ENCODE data around the gene MUSK.

The MUSK gene

GRCh38 chr9:110668570-110669167 is at the start of gene MUSK:
MUSK (plus strand) TSS chr9:110668791; CDS start chr9:110668905, 114 bp downstream.
- DNase-seq (ENCODE audit: low read depth in 2 of 2): no peak

GRCh38 chr9:110619831-110620230 is 48.8 kb upstream of the MUSK start:
- DNase-seq (ENCODE audit: low read depth in 2 of 2): no peak

DNA sequence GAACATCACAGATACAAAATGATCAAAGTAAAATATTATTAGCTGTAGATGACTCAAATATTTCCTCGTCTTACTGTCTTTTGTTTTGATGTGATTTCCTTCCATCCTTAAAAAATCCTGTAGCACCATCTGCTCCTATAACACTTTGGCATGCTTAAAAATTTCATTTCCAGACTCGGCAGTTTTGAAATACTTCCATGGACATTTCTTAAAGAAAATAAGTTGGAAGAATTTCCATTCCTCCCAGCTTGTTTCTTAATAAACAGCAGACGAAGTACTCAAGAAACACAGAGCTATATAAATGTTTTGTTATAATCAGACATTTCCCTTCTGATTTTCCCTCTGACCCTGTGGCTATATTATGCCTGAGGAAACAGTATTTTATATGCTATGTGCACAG is 47.9 kb upstream of the MUSK start:
- DNase-seq (ENCODE audit: low read depth in 2 of 2): no peak

DNA sequence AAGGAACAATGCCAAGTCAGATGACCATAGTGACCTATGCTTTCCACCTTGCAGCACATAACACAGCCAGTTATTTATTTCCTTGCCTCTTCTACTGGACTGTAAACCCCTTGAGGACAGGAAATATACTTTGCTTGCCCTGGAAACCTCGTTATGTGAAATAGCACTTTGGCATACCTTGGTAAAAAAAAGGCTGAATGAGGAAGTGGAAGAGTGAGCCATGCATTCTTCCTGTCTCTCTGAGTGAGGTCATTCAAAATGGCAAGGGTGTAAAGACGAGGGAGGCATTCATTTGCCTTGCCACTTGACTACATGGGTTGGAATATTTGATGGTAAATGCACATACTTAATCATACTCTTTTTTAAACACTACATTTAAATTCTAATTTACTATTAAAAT is 46.2 kb upstream of the MUSK start:
- no peak for DNase-seq (ENCODE audit: low read depth in 2 of 2)

DNA sequence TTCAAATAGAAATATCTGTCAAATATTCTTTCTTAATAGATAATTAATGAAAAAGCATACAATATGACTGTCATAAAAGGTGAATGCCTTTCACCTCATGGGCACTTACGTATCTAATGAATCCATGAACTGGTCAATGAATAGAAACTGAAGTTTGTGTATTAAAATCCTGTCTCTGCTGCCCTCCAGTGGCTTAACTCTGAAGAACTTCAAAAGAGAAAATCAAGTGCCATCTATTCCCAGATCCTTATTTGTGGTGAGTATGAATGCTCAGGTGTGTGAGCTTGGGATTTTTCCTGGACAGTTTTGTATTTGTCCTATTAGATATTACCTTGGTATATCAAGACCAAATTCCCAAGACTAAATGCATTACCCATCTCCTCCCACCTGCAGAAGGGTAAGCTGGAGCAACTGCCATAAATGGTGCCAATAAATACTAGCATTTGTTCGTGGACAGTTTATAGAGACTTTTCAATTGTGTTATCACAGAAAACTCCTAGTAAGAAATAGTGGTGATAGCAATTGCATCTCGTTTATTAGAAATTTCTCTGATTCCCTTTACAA is 45.0 kb upstream of the MUSK start:
- no peak for DNase-seq (ENCODE audit: low read depth in 2 of 2)

- no peak for DNase-seq (ENCODE audit: low read depth in 2 of 2)
Measured at GRCh38 chr9:110626101-110626829, 42.3 kb upstream of the MUSK start.

DNA sequence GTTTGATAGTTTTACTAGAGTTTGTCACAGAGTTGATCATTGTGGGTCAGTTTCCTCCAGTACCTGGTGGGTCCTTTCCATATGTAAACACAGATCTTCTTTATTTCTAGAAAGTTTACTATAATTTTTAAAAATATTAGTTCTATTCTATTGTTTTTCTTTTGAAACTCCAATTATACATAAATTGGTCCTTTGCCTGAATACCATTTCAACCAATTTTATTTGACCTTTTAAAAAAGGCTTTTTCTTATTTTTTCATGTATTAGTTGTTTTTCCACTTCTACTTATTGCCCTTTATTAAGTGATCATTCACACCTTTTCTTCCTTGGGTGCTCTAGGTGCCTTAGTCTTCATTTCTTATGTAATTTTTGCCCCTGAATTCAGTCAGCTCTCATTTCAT is 33.0 kb upstream of the MUSK start:
- DNase-seq (ENCODE audit: low read depth in 2 of 2): no peak

GRCh38 chr9:110638381-110638954 is 30.1 kb upstream of the MUSK start:
- no peak for DNase-seq (ENCODE audit: low read depth in 2 of 2)

DNA sequence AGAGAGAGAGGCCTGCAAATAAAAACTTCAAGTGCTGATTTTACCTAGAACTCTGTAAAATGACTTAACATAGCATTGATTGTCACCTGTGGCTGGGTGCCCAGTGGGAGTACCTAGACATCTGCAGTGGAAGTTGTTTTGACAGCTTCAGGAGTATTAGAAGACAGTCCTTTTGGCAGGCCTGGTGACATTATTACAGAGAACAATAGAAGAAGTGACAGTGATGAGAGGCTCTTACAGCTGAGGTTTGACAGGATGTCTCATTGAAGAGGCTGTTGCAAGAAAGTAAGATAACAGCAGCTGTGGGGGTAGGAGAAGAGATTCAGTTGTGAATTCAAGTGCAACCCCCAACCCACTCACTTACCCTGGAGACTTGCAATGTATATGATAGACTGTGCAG is 27.9 kb upstream of the MUSK start:
- DNase-seq (ENCODE audit: low read depth in 2 of 2): no peak

GRCh38 chr9:110641293-110641692 is 27.3 kb upstream of the MUSK start:
- DNase-seq (ENCODE audit: low read depth in 2 of 2): no peak

GRCh38 chr9:110648696-110649095 is 19.9 kb upstream of the MUSK start:
- no peak for DNase-seq (ENCODE audit: low read depth in 2 of 2)

GRCh38 chr9:110650261-110650660 is 18.3 kb upstream of the MUSK start:
- DNase-seq (ENCODE audit: low read depth in 2 of 2): no peak

DNA sequence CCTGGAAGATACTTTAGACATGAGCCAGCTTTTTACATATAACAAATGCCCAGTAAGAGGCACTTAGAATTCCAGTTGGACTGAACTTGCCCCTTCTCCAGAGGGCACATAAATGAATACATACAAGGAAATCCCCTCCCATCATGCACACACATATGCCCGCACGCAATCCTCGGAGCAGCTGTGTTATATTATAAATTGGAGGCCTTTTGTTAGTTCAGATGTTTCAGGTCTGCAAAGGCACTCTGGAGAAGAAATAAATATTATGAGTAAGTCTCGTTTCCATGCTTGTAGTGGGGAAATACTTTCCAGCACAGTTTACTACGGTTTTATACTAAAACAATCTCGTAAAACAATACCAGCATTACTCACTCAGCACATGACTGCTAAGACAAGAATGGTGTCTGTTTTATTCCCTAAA is 17.6 kb upstream of the MUSK start:
- DNase-seq (ENCODE audit: low read depth in 2 of 2): no peak

DNA sequence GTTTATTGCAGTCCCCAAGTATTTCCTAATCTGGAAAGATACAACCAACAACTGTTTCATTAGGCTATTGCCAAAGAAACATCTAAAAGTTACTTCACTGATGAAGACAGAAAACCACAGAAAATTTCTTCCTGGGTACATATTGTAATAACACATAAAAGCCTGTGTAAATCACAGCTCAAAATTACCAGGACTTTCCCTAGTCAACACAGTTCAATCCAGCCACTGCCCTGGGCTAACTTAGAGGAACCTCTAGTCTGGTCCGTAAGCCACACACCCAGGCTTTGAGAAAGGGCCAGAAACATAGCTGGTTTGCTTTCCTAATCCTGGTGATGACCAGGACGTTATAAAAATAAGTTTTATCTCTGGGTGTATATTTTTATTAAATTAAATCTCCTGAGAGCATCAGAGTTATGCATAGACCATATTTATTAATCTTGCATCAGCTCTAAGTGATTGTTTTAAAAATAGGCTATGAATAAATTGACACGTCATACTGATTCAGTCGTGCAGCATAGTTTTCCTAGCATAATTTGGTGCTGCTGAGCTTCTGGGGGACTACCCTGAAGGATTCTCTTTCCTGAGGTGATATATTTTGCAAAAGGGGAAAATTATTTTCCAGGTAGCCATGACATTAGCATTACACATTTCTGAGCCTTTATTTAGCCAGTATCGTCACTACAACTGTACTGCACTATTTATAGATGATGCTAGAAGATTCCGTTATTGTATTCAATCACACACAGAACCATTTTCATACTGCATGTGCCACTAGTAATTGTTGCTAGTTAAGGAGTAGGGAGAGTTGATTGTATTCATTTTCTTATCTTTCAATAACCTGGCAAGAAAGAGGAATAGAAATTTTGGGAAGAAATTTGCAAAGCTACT is 12.6 kb upstream of the MUSK start:
- no peak for DNase-seq (ENCODE audit: low read depth in 2 of 2)

DNA sequence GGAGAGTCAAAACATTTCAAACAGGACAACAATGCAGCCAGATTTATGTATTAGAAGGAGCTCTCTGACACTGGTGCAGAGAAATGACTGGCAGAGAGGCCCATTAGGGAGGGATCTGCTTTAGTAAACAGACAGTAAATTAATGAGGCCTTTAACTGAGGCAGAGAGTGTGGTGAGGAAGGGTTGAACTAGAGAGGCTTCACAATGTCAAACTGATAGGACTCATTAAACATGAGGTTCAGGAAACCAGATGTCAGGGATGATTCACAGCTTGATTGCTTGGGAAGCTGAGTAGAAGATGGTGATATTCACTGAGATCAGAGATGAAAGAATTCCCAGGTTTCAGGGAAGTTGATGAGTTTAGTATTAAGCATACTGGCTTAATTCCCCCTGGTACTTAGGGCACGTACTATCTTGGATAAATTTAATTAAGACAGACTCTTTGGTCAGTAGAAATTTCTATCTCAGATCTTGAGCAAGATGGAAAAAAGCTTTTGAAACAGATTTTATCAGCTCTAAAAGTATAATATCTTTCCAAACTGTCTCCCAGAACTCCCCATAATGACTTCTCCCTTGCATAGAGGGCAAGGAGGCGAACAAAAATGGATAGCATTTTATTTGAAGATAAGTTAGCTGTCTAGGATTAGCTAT is 8.6 kb upstream of the MUSK start:
- DNase-seq (ENCODE audit: low read depth in 2 of 2): no peak

- DNase-seq (ENCODE audit: low read depth in 2 of 2): no peak
Measured at GRCh38 chr9:110669433-110669832, 842 bp downstream of the MUSK start.

DNA sequence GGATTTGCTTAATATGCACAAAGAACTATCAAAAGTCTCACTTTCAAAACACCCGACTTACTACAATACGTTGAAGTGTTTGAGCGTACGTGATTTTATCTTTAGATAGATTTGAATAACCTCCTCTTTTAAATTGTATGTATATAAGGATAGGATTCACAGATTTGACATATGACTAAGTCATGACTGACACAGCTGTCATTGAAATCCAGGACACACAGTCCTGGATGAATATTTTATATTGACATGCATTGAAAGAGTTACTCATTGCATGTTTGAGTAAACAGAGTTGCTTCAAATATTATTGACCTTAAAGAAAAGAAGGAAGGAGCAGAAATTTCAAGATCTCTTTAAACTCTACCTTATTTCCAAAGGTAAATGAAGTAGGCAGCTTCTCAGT is 3.3 kb downstream of the MUSK start:
- no peak for DNase-seq (ENCODE audit: low read depth in 2 of 2)

DNA sequence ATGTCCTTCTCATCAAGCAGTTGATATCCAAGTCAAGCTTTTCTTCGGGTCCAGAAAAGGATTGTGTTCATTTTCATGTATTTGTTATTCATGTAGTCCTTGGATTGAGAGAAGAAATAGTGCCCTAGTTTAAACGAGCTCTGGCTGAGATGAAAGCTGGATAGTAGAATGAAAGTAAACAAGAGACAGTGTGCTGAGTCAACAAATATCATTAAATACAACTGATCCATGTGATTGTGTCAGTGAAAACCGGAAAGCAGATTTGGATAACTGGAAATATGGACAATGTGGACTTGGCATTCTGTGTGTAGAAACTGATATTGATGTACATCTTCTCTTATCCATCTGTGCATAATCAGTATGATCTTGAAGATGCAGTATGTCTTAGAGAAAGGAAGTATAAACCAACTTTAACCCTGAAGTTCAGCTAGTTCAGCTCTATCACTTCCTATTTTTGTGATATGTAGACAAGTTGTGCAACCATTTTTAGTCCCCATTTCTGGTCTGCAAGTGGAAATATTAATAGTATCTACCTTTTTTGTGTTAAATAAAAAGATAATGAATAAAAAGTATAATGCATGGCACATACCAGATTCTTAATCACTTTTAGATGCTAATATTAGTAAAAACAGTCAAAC is 4.4 kb downstream of the MUSK start:
- DNase-seq (ENCODE audit: low read depth in 2 of 2): no peak

DNA sequence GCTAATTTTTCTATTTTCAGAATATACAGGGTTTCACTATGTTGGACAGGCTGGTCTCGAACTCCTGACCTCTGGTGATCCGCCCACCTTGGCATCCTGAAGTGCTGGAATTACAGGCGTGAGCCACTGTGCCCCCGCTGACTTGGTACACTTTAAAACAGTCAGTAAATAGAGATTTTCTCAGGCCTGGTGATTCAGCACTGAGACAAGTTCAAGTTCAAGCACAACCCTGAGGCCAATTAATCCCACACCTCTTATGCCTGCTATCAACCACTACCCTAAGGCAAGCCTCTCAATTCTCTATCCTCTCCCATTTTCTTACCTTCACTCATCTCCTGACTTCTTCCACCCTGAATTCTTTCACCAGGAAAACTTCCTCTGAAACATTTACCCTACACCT is 18.9 kb downstream of the MUSK start:
- DNase-seq (ENCODE audit: low read depth in 2 of 2): no peak

DNA sequence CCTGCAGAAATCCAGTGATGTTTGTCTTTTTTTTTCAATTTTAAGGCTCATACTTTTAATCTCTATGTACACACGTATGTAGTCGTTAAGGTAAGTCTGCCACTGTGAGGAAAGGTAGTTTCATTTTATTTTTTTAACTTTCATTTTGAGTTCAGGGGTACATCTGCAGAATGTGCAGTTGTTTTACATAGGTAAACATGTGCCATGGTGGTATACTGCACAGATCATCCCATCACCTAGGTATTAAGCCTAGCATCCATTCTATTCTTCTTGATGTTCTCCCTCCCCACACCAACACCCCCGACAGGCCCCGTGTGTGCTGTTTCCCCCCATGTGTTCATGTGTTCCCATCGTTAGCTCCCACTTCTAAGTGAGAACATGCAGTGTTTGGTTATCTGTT is 19.7 kb downstream of the MUSK start:
- DNase-seq (ENCODE audit: low read depth in 2 of 2): no peak

- no peak for DNase-seq (ENCODE audit: low read depth in 2 of 2)
Measured at GRCh38 chr9:110691002-110691549, 22.5 kb downstream of the MUSK start.
